OCI-LY1 (cell line): Measurements from ENCODE around the gene MAGEC1.

ENCODE experiments used
- CTCF ChIP-seq: fragments of 200-600 bp; sonication (generic), shearing (Covaris generic); IDR thresholded peaks from 2 replicates; pipeline ENCODE4 v1.5.1; 2017; ENCODE audit warnings: mild to moderate bottlenecking, antibody characterized with exemption, low read length, moderate library complexity, mixed read lengths
- EZH2 ChIP-seq: fragments of 200-600 bp; sonication (generic), shearing (Covaris generic); IDR thresholded peaks from 2 replicates; pipeline ENCODE4 v1.8.0; 2017; ENCODE audit warnings: borderline replicate concordance, mixed run types, mild to moderate bottlenecking, antibody characterized with exemption, low read length, moderate library complexity, mixed read lengths

- TF ChIP-seq CTCF: peak; percentile 20; the same call in 1 of the 2 replicates
- TF ChIP-seq EZH2: no peak
Observed at GRCh38 chrX:141879616-141880015, 24.1 kb upstream of the MAGEC1 start.
